Left ventricle myocardium inferior (tissue), 1 donor: ENCODE measurements around the gene SFN. TPM values are rescaled to one million over a fixed set of nuclear protein-coding genes. Genes with fewer than 3 reads are reported as not detected.

Experiments used
- DNase-seq: peaks from one replicate; pipeline ENCODE4 v3.0.0-alpha.2; 2020
- H3K27ac ChIP-seq: fragments of 200-600 bp; replicated peaks from 2 replicates; pipeline ENCODE4 v1.8.0; 2021
- H3K27me3 ChIP-seq: fragments of 200-600 bp; 2 replicates; pipeline ENCODE4 v1.8.0; 2021; ENCODE audit warnings: low read depth
- H3K36me3 ChIP-seq: fragments of 200-600 bp; 2 replicates; pipeline ENCODE4 v1.8.0; 2021
- H3K4me1 ChIP-seq: fragments of 200-600 bp; 2 replicates; pipeline ENCODE4 v1.8.0; 2021
- H3K4me3 ChIP-seq: fragments of 200-600 bp; 2 replicates; pipeline ENCODE4 v1.8.0; 2021; ENCODE audit warnings: mild to moderate bottlenecking, moderate library complexity
- H3K9me3 ChIP-seq: fragments of 200-600 bp; replicated peaks from 2 replicates; pipeline ENCODE4 v1.8.0; 2021
- CTCF ChIP-seq: fragments of 200-600 bp; IDR thresholded peaks from 2 replicates; pipeline ENCODE4 v1.8.0; 2021; ENCODE audit warnings: antibody characterized with exemption, mild to moderate bottlenecking, borderline replicate concordance
- intact Hi-C: fragments of 100-400 bp; cut with micrococcal nuclease; formaldehyde crosslinking; loops from one replicate; pipeline ENCODE4 v1.11.0; 2022
- total RNA-seq: library from RNA; stranded (reverse); fragmentation: NEBNext Ultra II Directional; extraction: Animal tissue kit (Norgen Biotek cat#: 25700); gene quantifications from one replicate; pipeline ENCODE4 v1.2.1, GENCODE V29; 2021
- donor health status: DM: no; HTN: yes; CAD: no; lungs with severe emphysema.

Gene SFN
- total RNA-seq, 1 donor from 2014 or later = 0.16 TPM

- H3K4me1 ChIP-seq = peaks cover 6% of the 10 kb centered on the region
- intact Hi-C loops = no loop called here
- no peaks in the 10 kb centered on the region for H3K27me3 ChIP-seq
- H3K36me3 ChIP-seq = peaks cover 74% of the 10 kb centered on the region
- DNase-seq = no peak
- no peak overlapping the region for H3K4me3 ChIP-seq
- H3K9me3 ChIP-seq = no peaks in the 10 kb centered on the region
- TF ChIP-seq CTCF = no peak
- no peak overlapping the region for H3K27ac ChIP-seq
Observed at GRCh38 chr1:26848941-26849774, 13.8 kb upstream of the SFN start.

DNA sequence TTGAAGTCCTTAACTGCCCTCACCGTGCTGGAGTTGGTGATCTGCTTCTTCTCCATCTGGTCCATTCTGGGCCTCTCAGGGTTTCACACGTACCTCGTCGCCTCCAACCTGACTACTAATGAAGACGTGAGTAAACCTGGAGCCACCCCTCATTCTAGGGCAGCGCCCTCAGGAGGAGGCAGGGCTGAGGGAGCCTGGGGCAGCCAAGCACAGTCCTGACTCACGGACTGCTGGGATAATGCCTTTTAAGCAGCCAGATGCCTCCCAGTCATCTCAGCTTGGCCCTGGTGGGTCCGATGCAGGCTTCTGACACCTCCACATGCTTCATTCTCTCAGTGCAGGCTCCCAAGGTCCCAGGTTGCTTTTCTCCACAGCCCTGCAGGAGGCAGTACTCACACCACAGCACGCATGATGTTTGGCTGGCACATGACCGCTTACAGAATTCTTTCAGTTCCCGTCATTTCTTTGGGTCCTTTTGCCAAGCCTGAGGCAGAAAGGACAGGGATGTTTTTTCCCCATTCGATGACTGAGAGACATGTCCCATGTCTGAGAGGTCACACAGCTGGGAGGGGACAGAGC lies 11.8 kb upstream of the SFN start:
- intact Hi-C loops = no loop called here
- Histone ChIP-seq H3K27ac (no peak overlapping the region), H3K4me1 (peaks cover 6% of the 10 kb centered on the region), H3K27me3 (no peaks in the 10 kb centered on the region), H3K4me3 (no peak overlapping the region), H3K9me3 (no peaks in the 10 kb centered on the region), H3K36me3 (peaks cover 95% of the 10 kb centered on the region)
- DNase-seq = no peak
- no peak for TF ChIP-seq CTCF

- no peak for TF ChIP-seq CTCF
Observed at GRCh38 chr1:26852701-26853100, 10.2 kb upstream of the SFN start.

DNA sequence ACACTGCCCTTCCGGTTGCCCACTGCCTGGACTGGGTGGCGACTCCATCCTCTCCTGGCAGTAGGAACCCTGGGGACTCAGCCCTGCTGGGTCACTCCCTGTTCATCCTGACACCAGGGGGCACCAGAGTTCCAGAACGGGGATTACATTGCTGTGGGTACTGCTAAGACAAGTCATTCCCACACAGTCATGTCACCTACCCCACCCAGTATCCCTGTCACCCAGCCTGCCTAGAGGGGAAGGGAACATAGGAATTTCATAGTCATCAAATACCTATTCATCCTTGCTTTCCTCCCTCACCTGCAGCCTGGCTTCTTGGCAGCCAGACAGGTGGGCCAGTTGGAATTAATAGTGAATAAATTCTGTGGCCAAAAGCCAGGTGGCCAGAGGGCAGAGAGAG lies 9.8 kb upstream of the SFN start:
- H3K9me3 ChIP-seq = no peaks in the 10 kb centered on the region
- H3K27me3 ChIP-seq = no peaks in the 10 kb centered on the region
- peaks cover 6% of the 10 kb centered on the region for H3K4me1 ChIP-seq
- intact Hi-C loops = no loop called here
- peak; percentile 84 for TF ChIP-seq CTCF
- no peak overlapping the region for H3K27ac ChIP-seq
- H3K36me3 ChIP-seq = peaks cover 88% of the 10 kb centered on the region
- H3K4me3 ChIP-seq = no peak overlapping the region
- DNase-seq = peak; percentile 81

More at GRCh38 chr1:26852701-26853100, 10.2 kb upstream of the SFN start:
- Histone ChIP-seq H3K27ac (no peak overlapping the region), H3K9me3 (no peaks in the 10 kb centered on the region), H3K4me3 (no peak overlapping the region), H3K27me3 (no peaks in the 10 kb centered on the region), H3K36me3 (peaks cover 92% of the 10 kb centered on the region), H3K4me1 (peaks cover 6% of the 10 kb centered on the region)
- intact Hi-C loops = no loop called here
- no peak for DNase-seq

- no peak overlapping the region for H3K27ac ChIP-seq
- DNase-seq = no peak
- peaks cover 6% of the 10 kb centered on the region for H3K4me1 ChIP-seq
- peaks cover 84% of the 10 kb centered on the region for H3K36me3 ChIP-seq
- no peak for TF ChIP-seq CTCF
- H3K27me3 ChIP-seq = no peaks in the 10 kb centered on the region
- intact Hi-C loops = no loop called here
- no peaks in the 10 kb centered on the region for H3K9me3 ChIP-seq
- no peak overlapping the region for H3K4me3 ChIP-seq
Observed at GRCh38 chr1:26853600-26853999, 9.3 kb upstream of the SFN start.
